ENCODE data around the gene CDK6. TPM values are rescaled to one million over a fixed set of nuclear protein-coding genes. Genes with fewer than 3 reads are reported as not detected.

Gene CDK6
- total RNA-seq, 1 donor from 2014 or later = 26.8 TPM

- no peak for ATAC-seq
These were observed 104.9 kb downstream of the CDK6 start for GRCh38 chr7:92731335-92732063.

GRCh38 chr7:92730808-92731207 is 105.6 kb downstream of the CDK6 start:
- ATAC-seq = no peak

GRCh38 chr7:92729751-92730150 is 106.6 kb downstream of the CDK6 start:
- no peak for ATAC-seq

GRCh38 chr7:92729172-92729571 is 107.2 kb downstream of the CDK6 start:
- ATAC-seq = no peak

- no peak for ATAC-seq
These were observed 108.6 kb downstream of the CDK6 start for GRCh38 chr7:92727755-92728154.

GRCh38 chr7:92725161-92725925 is 111.0 kb downstream of the CDK6 start:
- ATAC-seq = no peak

GRCh38 chr7:92723943-92724342 is 112.4 kb downstream of the CDK6 start:
- no peak for ATAC-seq

- ATAC-seq = no peak
These were observed 113.2 kb downstream of the CDK6 start for GRCh38 chr7:92723205-92723604.

GRCh38 chr7:92722541-92722940 is 113.8 kb downstream of the CDK6 start:
- no peak for ATAC-seq

- no peak for ATAC-seq
These were observed 115.6 kb downstream of the CDK6 start for GRCh38 chr7:92720604-92721350.

- ATAC-seq = peak; percentile 85
These were observed 118.2 kb downstream of the CDK6 start for GRCh38 chr7:92717993-92718716.

GRCh38 chr7:92717623-92717992 is 118.8 kb downstream of the CDK6 start:
- ATAC-seq = peak; percentile 46

- ATAC-seq = peak; percentile 24
These were observed 119.4 kb downstream of the CDK6 start for GRCh38 chr7:92716825-92717580.

GRCh38 chr7:92715963-92716362 is 120.4 kb downstream of the CDK6 start:
- ATAC-seq = no peak

- no peak for ATAC-seq
These were observed 121.6 kb downstream of the CDK6 start for GRCh38 chr7:92714767-92715166.

GRCh38 chr7:92714280-92714679 is 122.1 kb downstream of the CDK6 start:
- ATAC-seq = no peak

GRCh38 chr7:92709912-92710311 is 126.5 kb downstream of the CDK6 start:
- no peak for ATAC-seq

- ATAC-seq = no peak
These were observed 127.2 kb downstream of the CDK6 start for GRCh38 chr7:92709150-92709549.

- ATAC-seq = no peak
These were observed 128.0 kb downstream of the CDK6 start for GRCh38 chr7:92708111-92709042.

- no peak for ATAC-seq
These were observed 128.9 kb downstream of the CDK6 start for GRCh38 chr7:92707435-92707834.

GRCh38 chr7:92706563-92706962 is 129.8 kb downstream of the CDK6 start:
- no peak for ATAC-seq

Measured in esophagus mucosa (tissue), 1 donor.